HFF-Myc (cell line): ENCODE data around the gene KRT7.

Experiments used
- DNase-seq: peaks from one replicate; pipeline ENCODE4 v3.0.0-alpha.2; 2011; ENCODE audit warnings: low read depth; ENCODE audit errors: extremely low read depth
- H3K4me3 ChIP-seq: replicated peaks from 2 replicates; pipeline ENCODE4 v1.5.1; 2011; ENCODE audit warnings: low read depth, mild to moderate bottlenecking, control low read depth, low read length
- TF ChIP-seq, protein P1 (sequence below): IDR thresholded peaks from 2 replicates; pipeline ENCODE4 v1.5.1; 2012; ENCODE audit warnings: mild to moderate bottlenecking, low read depth, low read length, control low read depth; ENCODE audit errors: missing control alignments

KRT7 gene

DNA sequence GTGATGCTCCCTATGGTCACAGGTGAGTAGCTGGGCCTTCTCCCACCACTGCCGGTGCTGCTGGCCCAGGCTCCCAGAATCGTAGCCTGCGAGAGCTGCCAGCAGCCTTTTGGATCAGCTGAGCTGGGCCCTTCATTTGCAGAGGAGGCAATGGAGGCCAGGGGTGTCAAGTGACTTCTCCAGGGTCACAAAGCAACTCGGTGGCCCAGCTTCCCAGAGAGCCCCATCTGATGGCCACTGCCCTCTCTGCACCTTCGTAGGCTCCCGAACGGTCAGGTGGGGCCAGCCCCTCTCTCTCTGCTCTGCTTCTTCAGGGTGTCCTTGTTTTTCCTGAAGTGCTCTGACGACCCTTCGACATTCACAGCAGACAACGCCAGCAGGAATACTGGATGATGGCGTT lies 45.8 kb upstream of the KRT7 start:
- H3K4me3 ChIP-seq = no peak overlapping the region
- TF ChIP-seq, protein P1, sequence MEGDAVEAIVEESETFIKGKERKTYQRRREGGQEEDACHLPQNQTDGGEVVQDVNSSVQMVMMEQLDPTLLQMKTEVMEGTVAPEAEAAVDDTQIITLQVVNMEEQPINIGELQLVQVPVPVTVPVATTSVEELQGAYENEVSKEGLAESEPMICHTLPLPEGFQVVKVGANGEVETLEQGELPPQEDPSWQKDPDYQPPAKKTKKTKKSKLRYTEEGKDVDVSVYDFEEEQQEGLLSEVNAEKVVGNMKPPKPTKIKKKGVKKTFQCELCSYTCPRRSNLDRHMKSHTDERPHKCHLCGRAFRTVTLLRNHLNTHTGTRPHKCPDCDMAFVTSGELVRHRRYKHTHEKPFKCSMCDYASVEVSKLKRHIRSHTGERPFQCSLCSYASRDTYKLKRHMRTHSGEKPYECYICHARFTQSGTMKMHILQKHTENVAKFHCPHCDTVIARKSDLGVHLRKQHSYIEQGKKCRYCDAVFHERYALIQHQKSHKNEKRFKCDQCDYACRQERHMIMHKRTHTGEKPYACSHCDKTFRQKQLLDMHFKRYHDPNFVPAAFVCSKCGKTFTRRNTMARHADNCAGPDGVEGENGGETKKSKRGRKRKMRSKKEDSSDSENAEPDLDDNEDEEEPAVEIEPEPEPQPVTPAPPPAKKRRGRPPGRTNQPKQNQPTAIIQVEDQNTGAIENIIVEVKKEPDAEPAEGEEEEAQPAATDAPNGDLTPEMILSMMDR = no peak
- DNase-seq = no peak

DNA sequence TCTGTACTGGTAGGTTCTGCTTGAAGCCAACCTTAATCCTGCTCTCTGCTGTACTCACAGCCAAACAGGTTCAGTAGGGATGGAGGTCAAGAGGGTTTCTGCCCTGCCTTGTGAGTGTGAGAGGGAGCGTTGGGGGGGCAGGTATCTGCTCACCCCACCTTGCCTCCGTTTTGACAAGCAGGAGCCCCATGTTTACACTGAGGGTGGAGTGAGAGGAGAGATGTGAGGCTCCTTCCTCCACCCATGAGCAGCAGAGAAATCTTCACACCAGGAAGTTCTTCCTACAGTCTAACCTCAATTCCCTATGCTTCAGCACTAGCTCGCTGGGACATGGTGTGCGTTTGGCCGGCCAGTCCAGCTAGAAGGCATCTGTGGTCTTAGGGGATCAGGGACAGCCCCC lies 45.4 kb upstream of the KRT7 start:
- TF ChIP-seq, protein P1 = no peak
- no peak overlapping the region for H3K4me3 ChIP-seq
- DNase-seq = no peak

- TF ChIP-seq, protein P1 = no peak
- no peak for DNase-seq
- H3K4me3 ChIP-seq = no peak overlapping the region
Measured at GRCh38 chr12:52188658-52189057, 44.4 kb upstream of the KRT7 start.

DNA sequence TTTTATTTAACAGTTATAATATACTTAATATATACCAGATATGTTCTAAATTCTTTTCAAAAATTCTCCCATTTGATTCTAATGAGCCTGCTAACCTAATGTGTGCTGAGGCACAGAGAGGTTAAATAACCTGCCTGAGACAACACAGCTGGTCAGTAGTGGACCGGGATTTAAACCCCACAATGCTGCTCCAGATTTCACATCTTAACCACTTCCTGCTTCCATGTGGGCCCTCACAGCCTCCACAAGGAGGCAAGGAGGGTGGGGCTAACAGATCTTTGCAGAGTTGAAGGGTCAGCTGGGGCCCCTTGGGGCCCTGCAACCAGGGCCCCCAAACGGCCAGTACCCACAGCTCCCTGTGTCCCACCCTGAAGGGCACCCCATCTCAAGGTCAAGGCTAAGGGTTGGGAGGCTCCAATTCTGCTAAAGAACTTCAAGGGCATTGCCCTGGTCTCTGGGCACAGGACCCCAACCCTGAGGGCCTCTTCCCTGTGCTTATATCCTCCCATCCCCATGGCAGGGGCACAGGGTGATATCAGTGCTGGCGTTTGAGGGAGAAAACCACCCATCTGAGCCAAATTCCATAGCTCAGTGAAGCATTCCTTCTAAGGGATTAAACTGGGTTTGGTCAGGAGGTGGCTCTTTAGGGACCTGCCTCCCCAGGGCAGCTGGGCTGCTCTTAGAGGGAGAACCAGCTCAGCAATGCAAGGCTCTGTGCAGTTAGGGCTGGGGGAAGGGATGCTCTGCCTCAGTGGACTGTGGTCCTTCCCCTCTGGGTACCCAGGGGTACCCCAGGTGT lies 43.5 kb upstream of the KRT7 start:
- no peak for DNase-seq
- TF ChIP-seq, protein P1 = no peak
- H3K4me3 ChIP-seq = no peak overlapping the region

GRCh38 chr12:52190860-52191729 lies 41.9 kb upstream of the KRT7 start:
- DNase-seq = no peak
- TF ChIP-seq, protein P1 = no peak
- no peak overlapping the region for H3K4me3 ChIP-seq

GRCh38 chr12:52191841-52192791 lies 40.9 kb upstream of the KRT7 start, which contains the start of gene KRT80:
TSS of gene KRT80 (minus strand) at chr12:52192014. CDS start at chr12:52191902, 112 bp downstream.
- DNase-seq = peak; percentile 98
- TF ChIP-seq, protein P1 = no peak

More at GRCh38 chr12:52191841-52192791, 40.9 kb upstream of the KRT7 start, which contains the start of gene KRT80:
- no peak within 1 kb of the TSS for H3K4me3 ChIP-seq
